GM21515 (cell line): Measurements from ENCODE around the gene HSPB7.
"Not testable (repeated sequence)": the region's sequence is repeated elsewhere in the genome, so short reads cannot be mapped to it uniquely, and the experiment has no call there.

Source experiments
- ATAC-seq: cut with Tn5 transposase; IDR thresholded peaks from one replicate; pipeline ENCODE4 v1.9.1; 2021; ENCODE audit not compliant: unreplicated experiment

HSPB7 gene

DNA sequence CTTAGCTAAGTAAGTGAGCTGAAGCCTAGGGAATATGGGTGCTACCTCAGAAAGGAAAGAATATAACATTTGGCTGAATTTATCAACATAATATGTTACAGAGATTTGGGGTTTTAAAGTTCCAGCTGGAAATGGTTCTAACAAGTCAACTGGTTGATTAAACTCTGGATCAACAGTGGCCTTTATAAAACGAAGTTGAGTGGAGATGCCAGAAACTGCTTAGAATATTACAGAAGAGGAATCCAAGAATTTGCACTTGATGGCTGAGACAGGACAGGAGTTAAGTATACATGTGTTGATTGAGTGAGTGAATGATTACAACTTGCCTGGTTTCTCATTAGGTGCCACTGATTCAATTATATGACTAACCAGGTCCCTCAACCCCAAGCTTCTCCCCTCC lies 34.6 kb downstream of the HSPB7 start:
- ATAC-seq = no peak

DNA sequence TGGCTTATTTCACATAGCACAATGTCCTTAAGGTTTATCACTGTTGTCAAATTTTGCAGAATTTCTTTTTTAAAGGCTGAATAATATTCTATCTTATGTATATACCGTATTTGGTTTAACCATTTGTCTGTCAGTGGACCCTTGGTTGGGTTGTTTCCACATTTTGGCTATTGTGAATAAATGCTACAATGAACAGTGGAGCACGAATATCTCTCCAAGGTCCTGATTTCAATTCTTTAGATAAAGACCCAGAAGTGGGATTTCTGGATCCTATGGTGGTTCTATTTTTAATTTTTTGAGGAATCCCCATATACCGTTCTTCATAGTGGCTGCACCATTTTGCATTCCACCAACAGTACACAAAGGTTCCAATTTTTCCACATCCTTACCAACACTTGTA lies 36.2 kb downstream of the HSPB7 start:
- ATAC-seq = no peak

DNA sequence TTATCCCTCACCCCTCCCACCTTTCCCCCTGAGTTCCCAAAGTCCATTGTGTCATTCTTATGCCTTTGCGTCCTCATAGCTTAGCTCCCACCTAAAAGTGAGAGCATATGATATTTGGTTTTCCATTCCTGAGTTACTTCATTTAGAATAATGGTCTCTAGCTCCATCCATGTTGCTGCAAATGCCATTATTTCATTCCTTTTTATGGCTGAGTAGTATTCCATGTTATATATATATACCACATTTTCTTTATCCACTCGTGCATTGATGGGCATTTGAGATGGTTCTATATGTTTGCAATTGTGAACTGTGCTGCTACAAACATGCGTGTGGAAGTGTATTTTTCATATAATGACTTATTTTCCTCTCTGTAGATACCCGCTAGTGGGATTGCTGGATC lies 39.9 kb downstream of the HSPB7 start:
- ATAC-seq = not testable (repeated sequence)

DNA sequence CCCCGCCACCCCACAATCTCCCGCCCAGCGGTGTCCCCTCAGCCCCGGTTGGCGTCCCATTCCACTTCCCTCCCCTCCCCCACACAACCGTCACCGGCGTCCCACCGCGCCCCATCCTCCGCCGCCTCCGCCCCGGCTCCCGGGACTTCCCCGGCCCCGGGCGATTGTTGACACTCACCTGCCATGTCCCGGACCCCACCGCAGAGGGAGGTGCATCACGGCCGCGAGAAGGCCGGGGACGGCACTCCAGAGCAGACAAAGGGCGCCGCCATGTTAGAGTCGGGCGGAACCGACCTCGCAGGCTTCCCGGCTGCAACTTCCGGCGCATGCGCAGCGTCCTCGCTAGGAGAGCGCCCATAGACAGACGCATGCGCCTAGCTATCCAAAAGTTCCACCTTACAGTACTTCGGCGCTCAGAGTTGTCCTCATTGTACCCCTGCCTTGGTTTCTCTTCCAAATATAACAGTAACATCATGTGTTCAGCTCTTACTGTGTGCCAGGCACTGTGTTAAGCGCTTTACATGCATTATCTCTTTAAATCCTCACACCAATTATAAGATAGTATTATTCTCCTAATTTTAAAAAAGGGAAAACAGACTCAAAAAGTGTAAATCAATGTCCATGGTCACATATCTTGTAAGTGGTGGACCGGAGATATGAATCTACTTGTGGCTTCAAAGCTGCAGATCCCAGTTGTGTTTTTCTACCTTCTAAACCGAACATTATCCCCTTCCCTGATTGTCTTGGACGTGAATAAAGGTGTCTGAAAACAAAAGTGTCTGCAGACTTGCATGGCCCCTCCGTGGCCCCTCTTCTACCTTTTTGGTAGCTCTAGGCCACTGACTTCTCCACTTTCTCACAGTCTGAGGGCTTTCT lies 41.8 kb downstream of the HSPB7 start, which contains the start of gene ZBTB17:
Gene ZBTB17, minus strand, starts transcription at position 297 of the 876 bp plus-strand sequence. CDS start 27,606 bp downstream, outside the sequence.
- peak; percentile 62 for ATAC-seq

DNA sequence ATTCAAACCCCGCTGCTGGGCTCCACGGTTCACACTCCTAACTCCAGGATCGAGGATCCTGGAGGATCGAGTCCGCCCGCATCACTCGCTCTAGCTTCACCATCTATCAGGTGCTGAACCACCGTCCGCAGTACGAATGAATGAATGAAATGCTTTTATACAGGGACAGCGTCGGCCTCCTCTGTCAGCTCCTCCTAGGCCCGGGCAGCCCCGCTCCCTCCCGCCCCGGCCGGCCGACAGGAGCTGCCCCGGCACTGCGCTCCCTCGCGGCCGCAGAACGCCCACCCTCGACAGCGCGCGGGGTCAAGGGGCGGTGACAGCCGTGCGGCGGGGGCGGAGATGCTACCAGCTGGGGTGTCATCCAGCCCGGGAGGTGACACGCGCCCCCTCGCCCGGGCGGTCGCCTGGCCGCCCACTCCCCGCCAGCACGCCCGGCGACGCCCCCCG lies 42.5 kb downstream of the HSPB7 start:
- peak; percentile 65 for ATAC-seq

DNA sequence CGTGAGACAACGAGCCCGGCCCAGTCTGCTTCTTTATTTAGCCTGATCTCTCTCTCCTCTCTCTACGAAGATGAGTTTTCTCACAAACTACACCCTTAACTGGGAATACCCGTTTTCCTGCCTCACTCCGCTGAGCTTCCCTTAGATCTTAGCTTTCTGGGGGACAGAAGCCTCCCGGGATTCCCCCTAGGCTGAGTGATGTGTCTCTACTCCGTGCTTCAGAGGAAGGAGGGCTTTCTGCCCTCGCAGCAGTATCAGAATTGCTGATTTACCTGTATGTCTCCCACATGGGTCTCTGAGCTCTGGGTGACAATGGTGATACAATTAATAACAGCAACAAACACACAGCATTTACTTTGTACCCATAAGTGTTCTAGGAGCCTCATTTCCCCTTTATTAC lies 43.0 kb downstream of the HSPB7 start:
- ATAC-seq = peak; percentile 25

DNA sequence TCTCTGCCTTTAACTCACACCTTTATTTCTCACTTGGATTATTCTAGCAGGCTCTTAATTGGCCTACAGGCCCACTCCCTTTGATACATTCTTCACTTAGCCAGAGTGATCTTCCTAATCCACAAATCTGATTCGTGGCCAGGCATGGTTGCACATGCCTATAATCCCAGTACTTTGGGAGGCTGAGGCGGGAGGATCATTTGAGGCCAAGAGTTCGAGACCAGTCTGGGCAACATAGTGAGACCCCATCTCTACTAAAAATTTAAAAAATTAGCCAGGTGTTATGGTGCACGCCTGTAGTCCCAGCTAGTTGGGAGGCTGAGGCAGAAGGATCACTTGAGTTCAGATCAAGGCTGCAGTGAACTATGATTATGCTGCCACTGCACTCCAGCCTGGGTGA lies 44.1 kb downstream of the HSPB7 start:
- no peak for ATAC-seq

DNA sequence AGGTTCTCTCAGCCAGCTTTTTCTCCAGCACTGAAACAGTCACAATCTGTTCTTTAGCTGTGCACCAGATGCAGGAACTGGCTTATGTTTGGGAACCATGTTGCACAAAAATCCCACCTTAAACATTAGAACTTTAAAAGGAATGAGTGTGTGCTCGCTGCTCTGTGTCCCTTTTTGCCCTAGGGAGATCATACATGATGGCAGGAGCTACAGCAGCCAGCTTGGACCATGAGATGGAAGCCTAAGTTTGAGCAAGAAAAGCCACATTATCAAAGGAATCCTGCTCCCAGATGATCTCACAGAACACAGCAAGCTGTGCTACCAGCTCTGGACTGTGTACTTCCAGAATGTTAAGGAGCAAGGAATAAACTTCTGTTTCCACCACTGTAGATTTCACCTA lies 45.4 kb downstream of the HSPB7 start:
- ATAC-seq = no peak

DNA sequence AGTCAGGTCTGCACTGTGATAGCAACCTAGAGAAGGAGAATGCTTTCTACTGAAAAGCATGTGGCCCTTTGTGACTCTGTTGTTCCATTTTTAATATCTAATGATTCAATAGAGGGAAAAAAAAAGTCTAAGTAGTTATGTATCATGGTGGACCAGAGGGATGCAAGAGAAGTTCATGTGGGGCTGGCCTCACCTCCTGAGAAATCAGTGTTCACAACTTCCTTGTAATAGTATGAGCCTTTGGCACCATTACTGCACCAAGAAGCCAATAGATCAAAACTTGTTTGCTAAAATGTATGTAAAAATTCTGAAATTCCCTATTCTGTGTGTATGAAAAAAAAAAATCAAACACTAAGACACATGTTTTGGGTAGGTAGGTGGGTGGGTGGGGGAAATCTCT lies 46.9 kb downstream of the HSPB7 start:
- ATAC-seq = no peak

DNA sequence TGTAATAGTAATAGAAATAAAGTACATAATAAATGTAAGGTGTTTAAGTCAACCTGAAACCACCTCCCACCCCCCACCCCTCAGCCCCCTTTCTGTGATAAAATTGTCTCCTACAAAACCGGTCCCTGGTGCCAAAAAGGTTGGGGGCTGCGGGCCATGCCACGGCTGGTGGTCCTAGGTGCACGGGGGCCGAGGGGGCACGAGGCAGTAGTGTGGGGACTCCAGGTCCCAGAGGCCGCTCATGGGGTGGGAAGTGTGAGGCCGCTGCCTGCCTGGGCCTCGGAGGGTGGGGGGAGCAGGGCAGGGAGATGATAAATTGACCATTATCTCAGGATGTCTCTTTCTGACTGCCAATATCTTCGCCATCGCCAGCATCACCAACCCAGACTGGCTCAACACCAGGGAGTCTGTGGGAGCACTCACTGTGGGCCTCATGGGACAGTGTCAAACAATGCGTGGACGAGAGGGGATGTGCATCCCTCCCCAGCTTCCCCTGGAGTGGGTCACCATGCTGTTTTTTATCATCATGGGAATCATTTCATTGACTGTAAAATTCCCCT lies 48.4 kb downstream of the HSPB7 start:
- no peak for ATAC-seq

DNA sequence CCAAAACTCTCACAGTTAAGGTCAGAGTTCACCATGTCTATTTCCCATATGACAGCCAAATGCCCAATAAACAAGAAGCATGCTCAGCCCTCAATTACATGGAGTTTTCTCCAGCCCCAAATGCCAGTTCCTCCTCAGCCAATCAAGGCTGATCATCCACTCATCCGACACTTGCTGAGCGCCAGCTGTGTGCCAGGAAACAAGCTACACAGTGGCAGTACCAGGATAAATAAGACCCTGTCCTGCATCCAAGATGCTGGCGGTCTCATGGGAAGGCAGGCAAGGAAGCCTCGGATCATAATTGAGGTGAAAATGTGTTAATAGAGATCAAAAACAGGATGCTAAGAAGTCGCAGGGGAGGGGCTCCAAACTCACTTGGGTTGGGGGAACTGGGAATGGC lies 49.7 kb downstream of the HSPB7 start:
- ATAC-seq = no peak

DNA sequence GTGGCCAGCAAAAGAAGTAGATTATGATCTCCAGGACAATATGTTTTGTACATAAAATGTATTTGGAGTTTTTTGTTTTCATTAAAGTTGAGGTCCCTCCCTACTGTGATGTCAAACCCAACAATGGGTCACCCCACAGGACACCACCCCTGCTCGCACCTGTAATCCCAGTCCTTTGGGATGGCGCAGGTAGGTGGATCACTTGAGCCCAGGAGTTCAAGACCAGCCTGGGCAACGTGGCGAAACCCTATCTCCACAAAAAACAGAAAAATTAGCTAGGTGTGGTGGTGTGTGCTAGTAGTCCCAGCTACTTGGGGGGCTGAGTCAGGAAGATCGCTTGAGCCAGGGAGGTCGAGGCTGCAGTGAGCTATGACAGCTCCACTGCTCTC lies 50.9 kb downstream of the HSPB7 start:
- ATAC-seq = no peak

DNA sequence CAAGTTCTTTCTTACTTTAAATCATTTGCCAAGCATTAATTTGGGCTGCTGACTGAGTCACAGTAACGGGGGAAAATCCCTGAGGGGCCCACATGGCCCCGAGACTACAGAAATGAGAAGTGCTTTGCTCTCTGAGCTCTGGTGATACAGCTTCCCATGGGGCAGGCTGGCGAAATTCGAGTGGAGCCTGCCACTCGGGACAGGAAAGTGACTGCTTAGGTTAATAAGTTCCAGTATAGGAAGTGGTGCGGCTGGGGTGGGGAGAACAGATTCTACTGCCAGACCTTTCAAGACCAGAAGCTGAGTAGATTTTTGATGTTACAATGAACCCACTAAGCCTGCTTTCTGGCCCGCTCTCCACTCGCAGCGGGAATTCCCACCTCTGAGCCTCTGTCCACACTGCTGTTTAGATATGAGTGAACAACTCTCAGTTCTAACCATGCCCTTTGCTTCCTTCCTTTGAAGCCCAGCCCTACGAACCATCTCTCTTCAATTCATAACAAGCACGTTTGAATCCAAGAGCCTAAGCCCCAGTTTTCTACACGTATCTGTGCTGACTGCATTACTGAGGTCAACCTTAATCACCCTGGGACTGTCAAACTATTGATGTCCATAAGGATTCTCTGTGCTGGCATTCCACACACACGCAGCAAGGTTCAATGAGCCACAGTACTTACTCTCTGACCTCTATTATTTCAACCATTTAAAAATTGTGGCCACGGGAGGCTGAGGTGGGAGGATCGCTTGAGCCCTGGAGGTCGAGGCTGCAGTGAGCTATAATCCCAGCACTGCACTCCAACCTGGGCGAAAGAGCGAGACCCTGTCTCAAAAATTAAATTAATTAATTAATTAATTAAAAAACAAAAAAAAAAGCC lies 51.5 kb downstream of the HSPB7 start:
- ATAC-seq = peak; percentile 65

DNA sequence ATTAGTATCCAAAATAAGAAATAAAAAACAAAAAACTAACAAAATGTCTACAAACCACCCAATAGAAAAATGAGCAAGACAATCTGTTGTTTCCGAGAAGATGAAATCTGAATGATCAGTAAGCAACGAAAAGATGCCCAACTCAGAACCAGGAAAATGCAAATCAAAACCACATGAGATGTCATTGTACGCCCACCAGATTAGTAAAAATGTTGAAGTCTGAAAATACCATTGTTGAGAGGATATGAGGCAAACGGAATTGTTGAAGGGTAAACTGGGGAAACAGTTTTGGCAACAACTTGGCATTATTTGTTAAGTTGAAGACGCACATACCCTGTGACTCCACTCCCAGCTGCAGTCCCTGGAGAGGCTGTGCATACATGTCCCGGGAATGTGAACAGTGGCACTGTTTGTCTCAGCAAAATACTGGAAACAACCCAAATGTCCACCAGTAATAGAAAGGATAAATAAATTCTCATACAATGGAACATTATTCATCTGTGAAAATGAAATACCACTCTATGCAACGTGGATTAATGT lies 52.5 kb downstream of the HSPB7 start:
- no peak for ATAC-seq
